Activated CD4-positive, alpha-beta T cell treated with anti-CD3 and anti-CD28 coated beads, Interleukin-2, amount 10 ng/mL, durations not matched to agents 7 days and 5 days (primary cell): Measurements from ENCODE around the gene CLSTN2. TPM values are rescaled to one million over a fixed set of nuclear protein-coding genes. Genes with fewer than 3 reads are reported as not detected.

Experiments
- CTCF ChIA-PET: fragments of 350-600 bp; sonication (Branson Sonifier 250); formaldehyde crosslinking; loops from one replicate; lab custom pipeline; 2021; ENCODE audit warnings: antibody characterized with exemption; lab: Charles Lee
- POLR2A ChIA-PET: fragments of 350-600 bp; sonication (Branson Sonifier 250); formaldehyde crosslinking; loops from one replicate; lab custom pipeline; 2021; ENCODE audit warnings: antibody characterized with exemption; lab: Charles Lee
- DNase-seq: peaks from one replicate; pipeline ENCODE4 v3.0.0-alpha.2; 2020
- H3K27ac Mint-ChIP-seq: one replicate; pipeline ENCODE4 v1.8.0; 2021; ENCODE audit warnings: mild to moderate bottlenecking, moderate library complexity, mixed read lengths
- H3K27me3 Mint-ChIP-seq: one replicate; pipeline ENCODE4 v1.8.0; 2021; ENCODE audit warnings: mixed read lengths
- H3K36me3 Mint-ChIP-seq: one replicate; pipeline ENCODE4 v1.8.0; 2021; ENCODE audit warnings: low read depth, mixed read lengths
- H3K4me1 Mint-ChIP-seq: one replicate; pipeline ENCODE4 v1.8.0; 2021; ENCODE audit warnings: mixed read lengths
- H3K4me3 Mint-ChIP-seq: one replicate; pipeline ENCODE4 v1.8.0; 2021; ENCODE audit warnings: mild to moderate bottlenecking, moderate library complexity, mixed read lengths
- H3K9me3 Mint-ChIP-seq: one replicate; pipeline ENCODE4 v1.8.0; 2021; ENCODE audit warnings: mixed read lengths
- total RNA-seq, 2 experiments: library from RNA; stranded (reverse); gene quantifications; one replicate each; pipeline ENCODE4 v1.2.3, GENCODE V29; 2021

CLSTN2 gene
- total RNA-seq, 2 experiments from 2014 or later: not detected

DNA sequence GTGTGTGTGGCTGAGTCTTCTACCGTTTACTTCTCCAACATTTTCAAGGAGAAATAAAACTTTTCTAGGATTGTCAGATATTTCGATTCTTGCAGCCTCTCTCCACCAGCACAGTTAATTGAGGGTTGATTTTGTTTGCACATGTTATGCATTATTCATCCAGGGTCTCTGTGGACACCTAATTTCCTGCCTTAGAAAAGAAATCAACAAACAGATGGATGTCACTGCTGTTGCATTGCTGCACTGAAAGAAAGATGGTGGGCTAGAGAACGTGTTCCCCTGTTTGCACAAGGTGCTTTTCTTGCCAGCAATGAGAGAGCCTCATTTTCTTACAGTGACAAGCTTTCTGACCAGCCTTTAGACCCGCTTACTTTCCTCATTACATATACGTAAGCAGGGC, 150.0 kb downstream of the CLSTN2 start:
- Mint-ChIP-seq H3K27ac (no peak overlapping the region), H3K4me1 (no peaks in the 10 kb centered on the region), H3K27me3 (no peaks in the 10 kb centered on the region), H3K36me3 (no peaks in the 10 kb centered on the region), H3K4me3 (no peak overlapping the region), H3K9me3 (no peaks in the 10 kb centered on the region)
- POLR2A ChIA-PET: no interaction called here
- CTCF ChIA-PET: no interaction called here
- DNase-seq: no peak

DNA sequence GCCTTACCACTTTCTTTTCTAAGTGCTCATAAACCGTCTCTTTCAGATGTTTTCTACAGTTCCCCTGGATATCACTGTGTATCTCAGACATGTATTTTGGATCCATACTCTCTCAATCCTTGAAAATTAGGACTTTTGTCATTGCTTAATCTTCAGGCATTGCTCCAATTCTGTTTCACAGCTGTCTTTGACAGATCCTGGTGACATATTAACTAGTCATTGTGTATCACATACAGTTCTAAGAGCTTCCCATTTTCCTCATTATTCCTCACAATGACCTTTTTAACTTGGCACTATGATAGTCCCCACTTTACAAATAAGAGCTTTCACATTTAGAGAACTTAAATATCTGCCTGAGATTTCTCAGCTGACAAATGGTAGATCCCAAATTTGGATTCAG, 151.7 kb downstream of the CLSTN2 start:
- H3K27ac Mint-ChIP-seq: no peak overlapping the region
- ChIA-PET CTCF (no interaction called here), POLR2A (no interaction called here)
- no peak for DNase-seq
- H3K9me3 Mint-ChIP-seq: no peaks in the 10 kb centered on the region
- no peaks in the 10 kb centered on the region for H3K36me3 Mint-ChIP-seq
- no peaks in the 10 kb centered on the region for H3K4me1 Mint-ChIP-seq
- no peak overlapping the region for H3K4me3 Mint-ChIP-seq
- H3K27me3 Mint-ChIP-seq: no peaks in the 10 kb centered on the region

DNA sequence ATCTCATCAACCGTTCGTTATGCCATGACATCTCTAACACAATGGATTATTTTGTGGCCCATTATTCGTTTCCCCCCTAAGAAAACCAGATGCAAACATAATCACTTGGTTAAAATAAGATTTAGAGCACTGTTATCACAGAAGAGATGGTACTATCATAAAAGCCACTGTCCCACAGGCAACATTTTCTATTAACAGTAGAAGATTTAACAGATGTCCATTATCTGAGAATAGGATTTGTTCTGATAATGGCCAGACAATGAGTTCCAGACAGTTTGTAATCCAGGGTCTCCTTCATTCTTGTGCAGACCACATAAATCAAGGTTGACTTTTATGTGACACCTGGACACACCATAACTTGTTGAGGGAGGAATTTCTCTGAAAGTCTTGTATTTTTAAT, 153.1 kb downstream of the CLSTN2 start:
- Mint-ChIP-seq H3K4me1 (no peaks in the 10 kb centered on the region), H3K36me3 (no peaks in the 10 kb centered on the region), H3K9me3 (no peaks in the 10 kb centered on the region), H3K27ac (no peak overlapping the region), H3K27me3 (no peaks in the 10 kb centered on the region), H3K4me3 (no peak overlapping the region)
- DNase-seq: no peak
- ChIA-PET POLR2A (no interaction called here), CTCF (no interaction called here)

- ChIA-PET CTCF (no interaction called here), POLR2A (no interaction called here)
- Mint-ChIP-seq H3K27me3 (no peaks in the 10 kb centered on the region), H3K9me3 (no peaks in the 10 kb centered on the region), H3K36me3 (no peaks in the 10 kb centered on the region), H3K4me3 (no peak overlapping the region), H3K27ac (no peak overlapping the region), H3K4me1 (no peaks in the 10 kb centered on the region)
- no peak for DNase-seq
Measured at GRCh38 chr3:140088513-140088912, 153.5 kb downstream of the CLSTN2 start.

DNA sequence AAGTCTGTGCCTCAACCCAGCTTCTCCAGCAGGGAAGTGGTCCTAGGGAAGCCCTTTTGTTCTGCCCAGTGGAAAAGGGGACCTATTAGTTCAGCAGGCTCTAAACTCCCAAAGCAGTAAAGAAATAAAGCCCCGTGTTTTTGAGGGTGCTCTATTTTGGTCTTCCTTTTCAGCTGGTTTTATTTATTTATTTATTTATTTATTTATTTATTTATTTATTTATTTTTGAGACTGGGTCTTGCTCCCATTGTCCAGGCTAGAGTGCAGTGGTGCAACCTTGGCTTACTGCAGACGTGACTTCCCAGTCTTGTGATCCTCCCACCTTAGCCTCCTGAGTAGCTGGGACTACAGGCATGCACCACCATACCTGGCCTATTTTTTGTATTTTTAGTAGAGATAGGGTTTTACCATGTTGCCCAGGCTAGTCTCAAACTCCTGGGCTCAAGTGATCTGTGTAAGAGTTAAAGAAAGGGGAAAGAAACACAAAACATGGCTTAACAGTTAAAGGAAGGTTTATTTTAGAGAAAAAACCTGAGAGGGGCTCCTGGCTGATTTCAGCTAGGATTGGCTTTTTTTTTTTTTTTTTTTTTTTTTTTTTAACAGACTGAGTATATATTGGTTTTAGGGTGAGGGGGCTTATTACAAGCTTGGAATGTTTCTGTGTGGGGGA, 154.6 kb downstream of the CLSTN2 start:
- H3K4me1 Mint-ChIP-seq: no peaks in the 10 kb centered on the region
- ChIA-PET POLR2A (no interaction called here), CTCF (no interaction called here)
- no peak overlapping the region for H3K4me3 Mint-ChIP-seq
- no peaks in the 10 kb centered on the region for H3K27me3 Mint-ChIP-seq
- DNase-seq: no peak
- no peaks in the 10 kb centered on the region for H3K9me3 Mint-ChIP-seq
- H3K27ac Mint-ChIP-seq: no peak overlapping the region
- no peaks in the 10 kb centered on the region for H3K36me3 Mint-ChIP-seq

GRCh38 chr3:140091143-140091542, 156.2 kb downstream of the CLSTN2 start:
- no peaks in the 10 kb centered on the region for H3K27me3 Mint-ChIP-seq
- CTCF ChIA-PET: no interaction called here
- H3K4me3 Mint-ChIP-seq: no peak overlapping the region
- DNase-seq: no peak
- no peaks in the 10 kb centered on the region for H3K4me1 Mint-ChIP-seq
- no peak overlapping the region for H3K27ac Mint-ChIP-seq
- H3K36me3 Mint-ChIP-seq: no peaks in the 10 kb centered on the region
- POLR2A ChIA-PET: no interaction called here
- no peaks in the 10 kb centered on the region for H3K9me3 Mint-ChIP-seq

GRCh38 chr3:140092848-140093536, 158.0 kb downstream of the CLSTN2 start:
- DNase-seq: no peak
- no peaks in the 10 kb centered on the region for H3K36me3 Mint-ChIP-seq
- H3K27me3 Mint-ChIP-seq: no peaks in the 10 kb centered on the region
- no peak overlapping the region for H3K27ac Mint-ChIP-seq
- H3K4me1 Mint-ChIP-seq: no peaks in the 10 kb centered on the region
- CTCF ChIA-PET: interaction anchor here (0.6 kb wide), 1 partner anchor 1824 kb away, joined by 3 read pairs; no protein-coding TSS in a partner anchor
- POLR2A ChIA-PET: no interaction called here
- no peak overlapping the region for H3K4me3 Mint-ChIP-seq
- no peaks in the 10 kb centered on the region for H3K9me3 Mint-ChIP-seq

GRCh38 chr3:140093742-140094141, 158.8 kb downstream of the CLSTN2 start:
- Mint-ChIP-seq H3K4me1 (no peaks in the 10 kb centered on the region), H3K4me3 (no peak overlapping the region), H3K27me3 (no peaks in the 10 kb centered on the region), H3K9me3 (no peaks in the 10 kb centered on the region), H3K27ac (no peak overlapping the region), H3K36me3 (no peaks in the 10 kb centered on the region)
- DNase-seq: no peak
- ChIA-PET CTCF (no interaction called here), POLR2A (no interaction called here)

- Mint-ChIP-seq H3K27ac (no peak overlapping the region), H3K36me3 (no peaks in the 10 kb centered on the region), H3K9me3 (no peaks in the 10 kb centered on the region), H3K4me3 (no peak overlapping the region), H3K27me3 (no peaks in the 10 kb centered on the region), H3K4me1 (no peaks in the 10 kb centered on the region)
- no peak for DNase-seq
- ChIA-PET POLR2A (no interaction called here), CTCF (no interaction called here)
Measured at GRCh38 chr3:140094487-140094886, 159.5 kb downstream of the CLSTN2 start.

- ChIA-PET CTCF (interaction anchor here (0.6 kb wide), 1 partner anchor 1088 kb away, joined by 4 read pairs; no protein-coding TSS in a partner anchor), POLR2A (no interaction called here)
- H3K9me3 Mint-ChIP-seq: no peaks in the 10 kb centered on the region
- H3K4me1 Mint-ChIP-seq: no peaks in the 10 kb centered on the region
- H3K27me3 Mint-ChIP-seq: no peaks in the 10 kb centered on the region
- H3K27ac Mint-ChIP-seq: no peak overlapping the region
- DNase-seq: no peak
- H3K36me3 Mint-ChIP-seq: no peaks in the 10 kb centered on the region
- H3K4me3 Mint-ChIP-seq: no peak overlapping the region
Measured at GRCh38 chr3:140096037-140096436, 161.1 kb downstream of the CLSTN2 start.

DNA sequence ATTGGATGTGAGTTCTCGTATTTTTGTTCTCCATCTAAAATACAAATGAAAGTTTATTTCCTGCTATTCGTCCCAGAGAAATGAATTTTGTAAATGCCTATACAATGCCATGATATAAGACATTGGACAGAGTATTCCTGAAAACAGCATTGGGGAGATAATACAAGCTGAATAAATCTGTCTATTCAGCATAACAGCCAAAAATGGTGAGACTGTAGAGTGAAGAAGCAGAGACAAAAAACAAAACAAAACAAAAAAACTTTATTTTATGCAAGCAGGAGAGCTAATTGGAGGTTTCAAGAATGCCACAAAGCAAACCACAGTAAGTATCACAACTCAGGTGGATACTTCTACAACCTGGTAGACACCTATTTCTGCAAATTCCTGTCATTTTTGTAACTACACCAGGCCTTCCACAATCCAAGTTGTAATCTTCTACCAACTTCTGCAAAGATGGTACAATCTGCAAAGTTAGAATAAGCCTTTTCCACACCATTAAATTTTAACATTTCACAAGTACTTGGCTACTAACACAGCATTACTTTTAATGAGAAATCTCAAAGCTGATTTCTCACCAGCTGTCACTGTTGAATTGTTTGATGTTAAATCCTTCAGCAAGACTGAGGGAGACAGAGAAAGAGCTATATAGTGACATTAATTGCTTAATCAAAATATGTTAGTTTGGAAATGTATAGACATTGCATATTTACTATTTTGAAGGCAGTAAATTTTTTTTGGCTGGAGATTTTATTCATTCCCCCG, 163.1 kb downstream of the CLSTN2 start:
- Mint-ChIP-seq H3K27ac (no peak overlapping the region), H3K36me3 (no peaks in the 10 kb centered on the region), H3K27me3 (no peaks in the 10 kb centered on the region), H3K4me1 (no peaks in the 10 kb centered on the region), H3K9me3 (no peaks in the 10 kb centered on the region), H3K4me3 (no peak overlapping the region)
- ChIA-PET POLR2A (no interaction called here), CTCF (no interaction called here)
- no peak for DNase-seq

DNA sequence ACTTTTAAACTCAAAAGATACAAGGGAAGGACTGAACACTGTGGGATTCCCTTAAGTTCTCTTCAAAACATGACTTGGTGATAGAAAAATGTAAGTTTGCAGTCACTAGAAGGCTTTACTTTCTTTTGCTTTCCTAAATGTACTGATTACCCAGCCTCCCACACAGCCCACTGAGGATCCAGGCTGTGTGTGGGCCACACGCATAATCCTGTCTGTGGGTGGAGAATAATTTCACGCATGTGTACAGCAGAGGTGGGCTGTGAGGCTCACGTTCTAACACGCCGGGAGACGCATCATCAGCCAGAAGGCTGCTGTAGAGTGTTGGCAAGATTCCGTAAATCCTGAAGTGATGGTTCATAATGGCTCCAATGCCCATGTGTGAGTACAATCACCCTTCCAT, 165.5 kb downstream of the CLSTN2 start:
- H3K27ac Mint-ChIP-seq: no peak overlapping the region
- no peaks in the 10 kb centered on the region for H3K36me3 Mint-ChIP-seq
- peaks cover 2% of the 10 kb centered on the region for H3K27me3 Mint-ChIP-seq
- POLR2A ChIA-PET: no interaction called here
- H3K9me3 Mint-ChIP-seq: no peaks in the 10 kb centered on the region
- no peak for DNase-seq
- CTCF ChIA-PET: no interaction called here
- no peak overlapping the region for H3K4me3 Mint-ChIP-seq
- H3K4me1 Mint-ChIP-seq: no peaks in the 10 kb centered on the region

- no peak for DNase-seq
- H3K4me1 Mint-ChIP-seq: no peaks in the 10 kb centered on the region
- H3K36me3 Mint-ChIP-seq: no peaks in the 10 kb centered on the region
- CTCF ChIA-PET: no interaction called here
- H3K9me3 Mint-ChIP-seq: no peaks in the 10 kb centered on the region
- H3K27me3 Mint-ChIP-seq: peaks cover 2% of the 10 kb centered on the region
- H3K27ac Mint-ChIP-seq: no peak overlapping the region
- no peak overlapping the region for H3K4me3 Mint-ChIP-seq
- POLR2A ChIA-PET: no interaction called here
Measured at GRCh38 chr3:140103166-140103565, 168.2 kb downstream of the CLSTN2 start.
